GM12878 (cell line): ENCODE measurements around the gene PPP3CB. TPM values are rescaled to one million over a fixed set of nuclear protein-coding genes. Genes with fewer than 3 reads are reported as not detected.

ENCODE experiments used
- ATF7 ChIP-seq: fragments of 450-650 bp; IDR thresholded peaks from 2 replicates; pipeline ENCODE4 v1.6.1; 2016; ENCODE audit warnings: low read depth, mild to moderate bottlenecking
- BHLHE40 ChIP-seq, 2 experiments: fragments of 450-650 bp in 1 of 2; IDR thresholded peaks; 2 replicates each; pipeline ENCODE4 v1.6.1; 2011 to 2017; ENCODE audit warnings: low read depth in 2 of 2, borderline replicate concordance in 1 of 2, improper control_type of control experiment in 1 of 2, low read length in 1 of 2, mild to moderate bottlenecking in 1 of 2
- BRCA1 ChIP-seq: IDR thresholded peaks from 2 replicates; pipeline ENCODE4 v1.6.1; 2011; ENCODE audit warnings: low read depth, low read length, improper control_type of control experiment
- CBFB ChIP-seq: IDR thresholded peaks from 2 replicates; pipeline ENCODE4 v1.6.1; 2016; ENCODE audit warnings: antibody characterized with exemption, low read depth
- CBX3 ChIP-seq: fragments of 200-600 bp; sonication (generic); IDR thresholded peaks from 2 replicates; pipeline ENCODE4 v1.6.1; 2016; ENCODE audit warnings: low read depth, borderline replicate concordance
- GABPA ChIP-seq: IDR thresholded peaks from 2 replicates; pipeline ENCODE4 v1.6.1; 2014; ENCODE audit warnings: antibody characterized with exemption, low read depth, mild to moderate bottlenecking, inconsistent platforms
- HCFC1 ChIP-seq: fragments of 150-350 bp; IDR thresholded peaks from 2 replicates; pipeline ENCODE4 v1.6.1; 2014; ENCODE audit warnings: low read length
- KLF5 ChIP-seq: fragments of 450-650 bp; IDR thresholded peaks from 2 replicates; pipeline ENCODE4 v1.6.1; 2014; ENCODE audit warnings: mild to moderate bottlenecking; ENCODE audit not compliant: partially characterized antibody
- LARP7 ChIP-seq: fragments of 450-650 bp; IDR thresholded peaks from 2 replicates; pipeline ENCODE4 v1.6.1; 2017; ENCODE audit warnings: mild to moderate bottlenecking
- NFIC ChIP-seq: IDR thresholded peaks from 2 replicates; pipeline ENCODE4 v1.6.1; 2012; ENCODE audit warnings: low read depth, mild to moderate bottlenecking, inconsistent platforms, low read length, moderate library complexity
- NFXL1 ChIP-seq: fragments of 450-650 bp; IDR thresholded peaks from 2 replicates; pipeline ENCODE4 v1.6.1; 2017; ENCODE audit warnings: antibody characterized with exemption, mild to moderate bottlenecking, borderline replicate concordance
- POLR2AphosphoS5 ChIP-seq: IDR thresholded peaks from 2 replicates; pipeline ENCODE4 v1.6.1; 2011; ENCODE audit warnings: mild to moderate bottlenecking, low read length, inconsistent platforms
- RAD21 ChIP-seq: IDR thresholded peaks from 2 replicates; pipeline ENCODE4 v1.6.1; 2011; ENCODE audit warnings: mild to moderate bottlenecking, low read depth, low read length, moderate library complexity; ENCODE audit not compliant: insufficient read depth
- RB1 ChIP-seq: fragments of 450-650 bp; formaldehyde crosslinking; IDR thresholded peaks from 2 replicates; pipeline ENCODE4 v1.6.1; 2017; ENCODE audit warnings: mild to moderate bottlenecking, borderline replicate concordance
- RUNX3 ChIP-seq: IDR thresholded peaks from 2 replicates; pipeline ENCODE4 v1.6.1; 2012; ENCODE audit warnings: low read length, inconsistent platforms
- SMARCA5 ChIP-seq: fragments of 450-650 bp; IDR thresholded peaks from 2 replicates; pipeline ENCODE4 v1.6.1; 2017; ENCODE audit warnings: mild to moderate bottlenecking
- TBL1XR1 ChIP-seq: IDR thresholded peaks from 2 replicates; pipeline ENCODE4 v1.6.1; 2012; ENCODE audit warnings: low read depth, low read length, improper control_type of control experiment
- TCF7 ChIP-seq: IDR thresholded peaks from 2 replicates; pipeline ENCODE4 v1.6.1; 2014; ENCODE audit warnings: antibody characterized with exemption, borderline replicate concordance
- ZBED1 ChIP-seq: IDR thresholded peaks from 2 replicates; pipeline ENCODE4 v1.6.1; 2016; ENCODE audit warnings: borderline replicate concordance
- ZNF217 ChIP-seq: fragments of 450-650 bp; IDR thresholded peaks from 2 replicates; pipeline ENCODE4 v1.6.1; 2017; ENCODE audit warnings: antibody characterized with exemption, mild to moderate bottlenecking
- ZNF274 ChIP-seq: IDR thresholded peaks from one replicate; pipeline ENCODE4 v1.8.0; 2011; ENCODE audit not compliant: insufficient read length, insufficient read depth
- polyA plus RNA-seq, 11 experiments: library from polyadenylated mRNA; depleted of rRNA in 4 of 11; unstranded in 6 of 11; stranded (reverse) in 5 of 11; fragments of >200 nt; fragmentation: Nextera tagmentation in 4 of 11; fragmentation: Illumina TruSeq in 1 of 11; extraction: Ambion mirVana in 4 of 11; extraction: Trizol in 1 of 11; gene quantifications; 1 replicate in 1 of 11; 2 replicates in 10 of 11; pipeline versions ENCODE4 v1.2.1 to v1.2.3, GENCODE V29; 2011 to 2016; ENCODE audit warnings: inconsistent platforms in 2 of 11, missing spikeins in 2 of 11, low read depth in 1 of 11
- total RNA-seq, 4 experiments: library from RNA; depleted of rRNA in 3 of 4; stranded (reverse); fragments of >200 nt in 3 of 4; fragmentation: Illumina TruSeq in 1 of 4; extraction: Trizol in 1 of 4; gene quantifications; 2 replicates each; pipeline versions ENCODE4 v1.2.1 to v1.2.3, GENCODE V29; 2013 to 2021
- TF ChIP-seq, protein P1 (sequence below): fragments of 450-650 bp; formaldehyde crosslinking; IDR thresholded peaks from 2 replicates; pipeline ENCODE4 v1.4.0; 2020; ENCODE audit warnings: mild to moderate bottlenecking, moderate library complexity
- TF ChIP-seq, protein P2 (sequence below): IDR thresholded peaks from 2 replicates; pipeline ENCODE4 v1.6.1; 2011; ENCODE audit warnings: low read depth, mild to moderate bottlenecking, low read length, moderate library complexity, borderline replicate concordance; ENCODE audit errors: extremely low read depth
- TF ChIP-seq, protein P3 (sequence below): IDR thresholded peaks from 2 replicates; pipeline ENCODE4 v1.6.1; 2012; ENCODE audit warnings: low read depth, low read length, improper control_type of control experiment
- TF ChIP-seq, protein P4 (sequence below): fragments of 150-350 bp; IDR thresholded peaks from 2 replicates; pipeline ENCODE4 v1.6.1; 2016; ENCODE audit warnings: low read depth, low read length

The PPP3CB gene
- total and polyA plus RNA-seq, 10 of the 15 experiments (the other 5 are each of a cell fraction or from before 2014, with no cell fraction given), result 11.4 to 46.4 (median 19.3) TPM

DNA sequence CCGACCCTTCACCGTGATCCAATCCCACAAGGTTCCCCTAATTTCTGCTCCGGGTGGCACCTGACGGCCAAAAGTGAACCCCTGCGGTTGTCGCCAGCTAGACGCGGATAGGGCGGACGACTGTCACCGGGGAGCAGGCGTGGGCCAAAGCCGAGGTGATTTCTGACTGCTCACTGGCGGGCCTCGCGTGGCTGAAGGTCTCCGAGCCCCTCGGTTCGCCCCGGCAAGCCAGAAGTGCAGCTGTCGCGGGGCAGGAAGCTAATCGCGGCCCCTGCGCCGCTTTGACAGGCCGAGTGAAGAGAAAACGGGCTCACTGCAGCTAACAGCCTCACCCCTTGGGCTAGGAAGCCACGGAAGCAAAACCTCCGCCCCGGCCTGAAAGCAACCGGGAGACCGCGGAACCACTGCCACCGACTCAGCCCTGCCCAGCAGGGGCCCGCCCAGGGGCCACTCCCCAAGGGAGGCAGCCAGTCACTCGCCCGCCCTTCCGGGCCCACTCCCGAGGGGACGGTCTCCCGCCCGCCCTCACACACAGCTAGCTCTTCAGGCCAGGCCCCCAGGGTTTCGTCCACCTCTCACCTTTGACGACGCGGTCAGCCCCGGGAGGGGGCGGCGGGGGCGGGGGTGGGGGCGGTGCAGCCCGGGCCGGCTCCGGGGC lies 469 bp downstream of the PPP3CB start (continued):
- TF ChIP-seq TBL1XR1 (peak; percentile 17; the same call in 1 of the 2 replicates), CBFB (peak; percentile 52), RAD21 (no peak), SMARCA5 (0 out of 2 replicates have a peak, but pooled peaks have one; percentile 63), RB1 (peak; percentile 64; the same call in 1 of the 2 replicates), ZBED1 (no peak; the same call in 1 of the 2 replicates), BRCA1 (no peak), ATF7 (peak; percentile 42; the same call in 1 of the 2 replicates), TCF7 (no peak), ZNF217 (0 out of 2 replicates have a peak, but pooled peaks have one; percentile 19), RUNX3 (peak; percentile 50), HCFC1 (0 out of 2 replicates have a peak, but pooled peaks have one; percentile 40), LARP7 (peak; percentile 89), BHLHE40 (IDR thresholded peaks at IDR 0.05; ENCODE audit: borderline replicate concordance in 1 of 2, low read depth in 2 of 2, low read length in 1 of 2) (peak in 1 of 2 experiments; percentile 57; a peak in 2 of 4 replicates), KLF5 (peak; percentile 47), GABPA (no peak), CBX3 (no peak), NFXL1 (no peak), POLR2AphosphoS5 (peak; percentile 80; the same call in 1 of the 2 replicates), ZNF274 (no peak), NFIC (no peak)
- TF ChIP-seq, protein P1, sequence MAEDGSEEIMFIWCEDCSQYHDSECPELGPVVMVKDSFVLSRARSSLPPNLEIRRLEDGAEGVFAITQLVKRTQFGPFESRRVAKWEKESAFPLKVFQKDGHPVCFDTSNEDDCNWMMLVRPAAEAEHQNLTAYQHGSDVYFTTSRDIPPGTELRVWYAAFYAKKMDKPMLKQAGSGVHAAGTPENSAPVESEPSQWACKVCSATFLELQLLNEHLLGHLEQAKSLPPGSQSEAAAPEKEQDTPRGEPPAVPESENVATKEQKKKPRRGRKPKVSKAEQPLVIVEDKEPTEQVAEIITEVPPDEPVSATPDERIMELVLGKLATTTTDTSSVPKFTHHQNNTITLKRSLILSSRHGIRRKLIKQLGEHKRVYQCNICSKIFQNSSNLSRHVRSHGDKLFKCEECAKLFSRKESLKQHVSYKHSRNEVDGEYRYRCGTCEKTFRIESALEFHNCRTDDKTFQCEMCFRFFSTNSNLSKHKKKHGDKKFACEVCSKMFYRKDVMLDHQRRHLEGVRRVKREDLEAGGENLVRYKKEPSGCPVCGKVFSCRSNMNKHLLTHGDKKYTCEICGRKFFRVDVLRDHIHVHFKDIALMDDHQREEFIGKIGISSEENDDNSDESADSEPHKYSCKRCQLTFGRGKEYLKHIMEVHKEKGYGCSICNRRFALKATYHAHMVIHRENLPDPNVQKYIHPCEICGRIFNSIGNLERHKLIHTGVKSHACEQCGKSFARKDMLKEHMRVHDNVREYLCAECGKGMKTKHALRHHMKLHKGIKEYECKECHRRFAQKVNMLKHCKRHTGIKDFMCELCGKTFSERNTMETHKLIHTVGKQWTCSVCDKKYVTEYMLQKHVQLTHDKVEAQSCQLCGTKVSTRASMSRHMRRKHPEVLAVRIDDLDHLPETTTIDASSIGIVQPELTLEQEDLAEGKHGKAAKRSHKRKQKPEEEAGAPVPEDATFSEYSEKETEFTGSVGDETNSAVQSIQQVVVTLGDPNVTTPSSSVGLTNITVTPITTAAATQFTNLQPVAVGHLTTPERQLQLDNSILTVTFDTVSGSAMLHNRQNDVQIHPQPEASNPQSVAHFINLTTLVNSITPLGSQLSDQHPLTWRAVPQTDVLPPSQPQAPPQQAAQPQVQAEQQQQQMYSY, result no peak
- TF ChIP-seq, protein P2, sequence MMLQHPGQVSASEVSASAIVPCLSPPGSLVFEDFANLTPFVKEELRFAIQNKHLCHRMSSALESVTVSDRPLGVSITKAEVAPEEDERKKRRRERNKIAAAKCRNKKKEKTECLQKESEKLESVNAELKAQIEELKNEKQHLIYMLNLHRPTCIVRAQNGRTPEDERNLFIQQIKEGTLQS, result no peak
- TF ChIP-seq, protein P3, sequence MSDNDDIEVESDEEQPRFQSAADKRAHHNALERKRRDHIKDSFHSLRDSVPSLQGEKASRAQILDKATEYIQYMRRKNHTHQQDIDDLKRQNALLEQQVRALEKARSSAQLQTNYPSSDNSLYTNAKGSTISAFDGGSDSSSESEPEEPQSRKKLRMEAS, result peak; percentile 56
- TF ChIP-seq, protein P4, sequence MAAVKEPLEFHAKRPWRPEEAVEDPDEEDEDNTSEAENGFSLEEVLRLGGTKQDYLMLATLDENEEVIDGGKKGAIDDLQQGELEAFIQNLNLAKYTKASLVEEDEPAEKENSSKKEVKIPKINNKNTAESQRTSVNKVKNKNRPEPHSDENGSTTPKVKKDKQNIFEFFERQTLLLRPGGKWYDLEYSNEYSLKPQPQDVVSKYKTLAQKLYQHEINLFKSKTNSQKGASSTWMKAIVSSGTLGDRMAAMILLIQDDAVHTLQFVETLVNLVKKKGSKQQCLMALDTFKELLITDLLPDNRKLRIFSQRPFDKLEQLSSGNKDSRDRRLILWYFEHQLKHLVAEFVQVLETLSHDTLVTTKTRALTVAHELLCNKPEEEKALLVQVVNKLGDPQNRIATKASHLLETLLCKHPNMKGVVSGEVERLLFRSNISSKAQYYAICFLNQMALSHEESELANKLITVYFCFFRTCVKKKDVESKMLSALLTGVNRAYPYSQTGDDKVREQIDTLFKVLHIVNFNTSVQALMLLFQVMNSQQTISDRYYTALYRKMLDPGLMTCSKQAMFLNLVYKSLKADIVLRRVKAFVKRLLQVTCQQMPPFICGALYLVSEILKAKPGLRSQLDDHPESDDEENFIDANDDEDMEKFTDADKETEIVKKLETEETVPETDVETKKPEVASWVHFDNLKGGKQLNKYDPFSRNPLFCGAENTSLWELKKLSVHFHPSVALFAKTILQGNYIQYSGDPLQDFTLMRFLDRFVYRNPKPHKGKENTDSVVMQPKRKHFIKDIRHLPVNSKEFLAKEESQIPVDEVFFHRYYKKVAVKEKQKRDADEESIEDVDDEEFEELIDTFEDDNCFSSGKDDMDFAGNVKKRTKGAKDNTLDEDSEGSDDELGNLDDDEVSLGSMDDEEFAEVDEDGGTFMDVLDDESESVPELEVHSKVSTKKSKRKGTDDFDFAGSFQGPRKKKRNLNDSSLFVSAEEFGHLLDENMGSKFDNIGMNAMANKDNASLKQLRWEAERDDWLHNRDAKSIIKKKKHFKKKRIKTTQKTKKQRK, result no peak
